HFF-Myc (cell line): ENCODE measurements around the gene MSH5.
"Not testable (repeated sequence)": the region's sequence is repeated elsewhere in the genome, so short reads cannot be mapped to it uniquely, and the experiment has no call there.

Source experiments
- DNase-seq: peaks from one replicate; pipeline ENCODE4 v3.0.0-alpha.2; 2011; ENCODE audit warnings: low read depth; ENCODE audit errors: extremely low read depth
- H3K4me3 ChIP-seq: replicated peaks from 2 replicates; pipeline ENCODE4 v1.5.1; 2011; ENCODE audit warnings: low read depth, mild to moderate bottlenecking, control low read depth, low read length
- TF ChIP-seq, protein P1 (sequence below): IDR thresholded peaks from 2 replicates; pipeline ENCODE4 v1.5.1; 2012; ENCODE audit warnings: mild to moderate bottlenecking, low read depth, low read length, control low read depth; ENCODE audit errors: missing control alignments

Gene MSH5

DNA sequence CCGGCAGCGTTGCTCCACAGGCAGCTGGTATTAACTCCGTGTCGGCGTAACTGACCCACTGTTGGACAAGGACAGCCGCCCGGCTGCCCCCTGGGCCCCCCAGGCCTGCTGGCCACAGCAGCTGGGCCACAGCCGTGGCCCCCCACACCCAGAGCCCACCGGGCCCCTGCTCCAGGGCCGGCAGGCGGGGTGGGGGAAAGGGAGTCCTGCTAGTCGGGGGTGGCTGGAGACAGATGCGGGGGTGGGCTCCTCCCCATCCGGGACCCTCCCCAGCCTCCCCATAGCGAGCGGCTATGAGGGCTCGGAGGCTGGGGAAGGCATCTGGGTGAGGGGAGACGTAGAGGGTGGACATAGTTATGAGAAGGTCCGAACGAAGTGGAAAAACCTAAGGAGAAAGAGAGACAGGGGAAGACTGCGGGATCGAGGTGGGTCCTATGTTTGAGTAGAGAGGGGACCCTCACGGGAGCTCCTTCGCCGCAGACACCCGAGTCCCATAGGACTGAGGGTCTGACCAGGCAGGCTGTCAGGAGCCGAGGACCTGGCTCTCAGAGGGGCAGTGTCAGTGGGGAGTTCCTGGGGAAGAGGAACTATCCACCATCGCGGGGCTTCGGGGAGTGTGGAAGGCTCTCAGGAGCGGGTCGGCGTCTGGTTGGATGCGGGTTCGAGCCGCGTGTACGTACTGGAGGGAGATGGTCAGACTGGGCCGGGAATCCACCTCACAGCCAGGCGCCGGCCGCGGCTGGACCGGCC lies 55.2 kb downstream of the MSH5 start:
- TF ChIP-seq, protein P1, sequence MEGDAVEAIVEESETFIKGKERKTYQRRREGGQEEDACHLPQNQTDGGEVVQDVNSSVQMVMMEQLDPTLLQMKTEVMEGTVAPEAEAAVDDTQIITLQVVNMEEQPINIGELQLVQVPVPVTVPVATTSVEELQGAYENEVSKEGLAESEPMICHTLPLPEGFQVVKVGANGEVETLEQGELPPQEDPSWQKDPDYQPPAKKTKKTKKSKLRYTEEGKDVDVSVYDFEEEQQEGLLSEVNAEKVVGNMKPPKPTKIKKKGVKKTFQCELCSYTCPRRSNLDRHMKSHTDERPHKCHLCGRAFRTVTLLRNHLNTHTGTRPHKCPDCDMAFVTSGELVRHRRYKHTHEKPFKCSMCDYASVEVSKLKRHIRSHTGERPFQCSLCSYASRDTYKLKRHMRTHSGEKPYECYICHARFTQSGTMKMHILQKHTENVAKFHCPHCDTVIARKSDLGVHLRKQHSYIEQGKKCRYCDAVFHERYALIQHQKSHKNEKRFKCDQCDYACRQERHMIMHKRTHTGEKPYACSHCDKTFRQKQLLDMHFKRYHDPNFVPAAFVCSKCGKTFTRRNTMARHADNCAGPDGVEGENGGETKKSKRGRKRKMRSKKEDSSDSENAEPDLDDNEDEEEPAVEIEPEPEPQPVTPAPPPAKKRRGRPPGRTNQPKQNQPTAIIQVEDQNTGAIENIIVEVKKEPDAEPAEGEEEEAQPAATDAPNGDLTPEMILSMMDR = no peak
- peak overlapping the region; percentile 97 for H3K4me3 ChIP-seq
- no peak for DNase-seq

DNA sequence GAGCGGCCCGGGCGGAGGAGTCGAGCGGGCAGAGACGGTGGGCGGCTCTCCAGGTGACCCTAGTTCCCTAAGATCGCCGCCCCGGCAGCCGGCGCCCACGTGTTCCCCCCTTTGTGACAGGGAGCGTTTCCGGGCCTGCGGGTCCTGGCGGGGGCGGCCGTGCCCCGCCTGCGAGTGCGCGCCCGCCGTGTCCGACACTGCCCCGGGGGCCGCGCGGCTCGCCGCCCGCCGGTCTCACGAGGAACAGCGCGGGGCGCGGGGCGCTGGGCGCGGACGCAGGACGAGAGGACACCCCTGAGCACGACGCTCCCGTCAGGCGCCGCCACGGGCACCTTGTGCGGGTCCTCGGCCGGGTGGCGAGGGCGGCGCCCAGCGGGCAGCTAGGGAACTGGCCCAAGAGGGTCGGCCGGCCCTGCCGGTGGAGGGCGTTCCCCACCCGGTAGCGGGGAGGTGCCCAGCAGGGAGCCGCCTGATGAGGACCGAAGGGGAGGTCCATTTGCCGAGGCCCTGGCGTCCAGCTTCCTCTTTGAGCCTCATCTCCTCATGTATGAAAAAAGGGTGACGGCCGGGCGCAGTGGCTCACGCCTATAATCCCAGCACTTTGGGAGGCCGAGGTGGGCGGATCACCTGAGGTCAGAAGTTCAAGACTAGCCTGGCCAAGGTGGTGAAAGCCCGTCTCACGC lies 56.0 kb downstream of the MSH5 start, which contains the start of gene VARS1:
Gene VARS1, minus strand, starts transcription at position 137 of the 683 bp plus-strand sequence. CDS start 535 bp downstream, outside the sequence.
- DNase-seq = peak; percentile 60
- peak within 1 kb of the TSS; percentile 97 for H3K4me3 ChIP-seq
- TF ChIP-seq, protein P1 = peak; percentile 72

DNA sequence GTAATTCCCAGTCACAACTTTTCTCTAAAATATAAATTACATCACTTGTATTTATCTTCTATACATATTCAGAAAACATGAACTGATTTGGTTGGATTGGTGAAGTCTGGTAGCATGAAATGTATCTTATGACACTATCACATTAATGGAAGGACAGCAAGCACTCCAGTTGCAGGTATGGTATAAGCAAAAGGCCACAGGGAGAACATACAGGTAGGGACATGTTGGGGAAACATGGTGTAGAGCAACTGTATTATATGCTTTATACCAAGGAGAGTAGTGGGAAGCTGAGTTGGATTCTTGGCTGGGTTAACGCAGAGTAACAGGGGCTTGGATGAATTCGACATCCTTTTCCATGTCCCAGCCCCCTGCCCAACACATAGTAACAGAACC lies 57.2 kb downstream of the MSH5 start:
- no peak for DNase-seq
- H3K4me3 ChIP-seq = no peak overlapping the region
- TF ChIP-seq, protein P1 = no peak

DNA sequence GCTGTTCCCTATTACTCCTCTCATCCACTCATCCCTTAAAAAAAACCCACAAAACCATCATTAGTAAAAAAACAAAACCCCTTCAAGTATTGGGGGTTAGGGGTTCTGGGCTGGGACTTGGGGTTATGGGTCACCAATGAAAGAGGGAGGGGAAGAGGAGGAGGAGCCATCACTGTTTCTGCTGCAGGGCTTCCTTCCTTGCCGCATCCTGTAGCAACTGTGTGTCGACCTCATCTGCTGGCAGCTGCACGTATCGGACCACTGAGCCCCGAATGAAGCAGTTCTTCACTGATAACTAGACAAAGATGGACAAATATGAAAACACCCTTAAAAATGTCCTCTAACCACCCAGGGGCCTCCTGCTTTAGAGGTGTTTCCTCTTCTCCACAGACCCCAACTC lies 57.8 kb downstream of the MSH5 start:
- DNase-seq = no peak
- H3K4me3 ChIP-seq = no peak overlapping the region
- TF ChIP-seq, protein P1 = no peak

DNA sequence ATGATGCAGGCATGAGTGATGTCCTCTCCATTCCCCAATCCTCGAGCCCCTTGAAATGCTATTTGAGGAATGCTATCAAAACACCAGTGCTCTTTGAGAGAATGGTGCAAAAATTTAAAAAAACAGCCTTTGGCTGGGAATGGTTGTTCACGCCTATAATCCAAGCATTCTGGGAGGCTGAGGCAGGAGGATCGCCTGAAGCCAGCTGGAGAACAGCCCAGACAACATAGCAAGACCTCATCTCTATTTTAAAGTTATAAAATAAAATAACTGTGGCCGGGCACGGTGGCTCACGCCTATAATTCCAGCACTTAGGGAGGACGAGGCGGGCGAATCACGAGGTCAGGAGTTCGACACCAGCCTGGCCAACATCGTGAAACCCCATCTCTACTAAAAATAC lies 60.0 kb downstream of the MSH5 start:
- DNase-seq = no peak
- TF ChIP-seq, protein P1 = no peak
- H3K4me3 ChIP-seq = no peak overlapping the region

DNA sequence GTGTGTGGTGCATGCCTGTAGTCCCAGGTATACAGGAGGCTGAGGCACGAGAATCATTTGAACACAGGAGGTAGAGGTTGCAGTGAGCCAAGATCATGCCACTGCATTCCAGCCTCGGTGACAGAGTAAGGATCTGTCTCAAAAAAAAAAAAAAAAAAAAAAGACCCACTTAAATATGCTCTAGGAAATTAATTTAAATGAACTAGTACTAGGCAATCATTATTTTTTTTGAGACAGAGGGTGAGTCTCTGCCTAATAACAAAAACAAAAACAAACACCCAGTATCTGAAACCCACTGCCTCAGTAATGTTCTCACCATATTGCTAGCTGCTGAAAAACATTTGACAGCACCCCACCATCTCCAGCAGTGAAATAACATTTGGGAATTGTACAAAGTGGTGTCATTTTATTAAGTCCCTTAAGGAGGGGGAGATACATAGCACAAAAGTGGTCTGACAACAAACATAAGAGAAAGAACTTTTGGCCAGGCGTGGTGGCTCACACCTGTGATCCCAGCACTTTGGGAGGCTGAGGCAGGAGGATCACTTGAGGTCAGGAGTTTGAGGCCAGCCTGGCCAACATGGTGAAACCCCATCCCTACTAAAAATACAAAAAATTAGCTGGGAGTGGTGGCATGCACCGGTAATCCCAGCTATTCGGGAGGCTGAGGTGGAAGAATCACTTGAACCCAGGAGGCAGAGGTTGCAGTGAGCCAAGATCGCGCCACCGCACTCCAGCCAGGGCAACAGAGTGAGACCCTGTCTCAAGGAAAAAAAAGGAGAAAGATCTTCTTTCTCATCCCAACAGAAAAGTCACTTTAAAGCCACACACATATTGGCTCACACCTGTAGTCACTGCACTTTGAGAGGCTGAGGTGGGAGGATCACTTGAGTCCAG lies 61.5 kb downstream of the MSH5 start:
- DNase-seq, H3K4me3 ChIP-seq: not testable (repeated sequence)
